Uterus (tissue), 4 donors: ENCODE measurements around the gene CCDC85B. TPM values are rescaled to one million over a fixed set of nuclear protein-coding genes. Genes with fewer than 3 reads are reported as not detected.

Source experiments
- DNase-seq, 2 donors: peaks; one replicate each; pipeline ENCODE4 v3.0.0-alpha.2; 2019 to 2020
- H3K27ac ChIP-seq, 2 donors: fragments of 200-600 bp; sonication (generic); 1 replicate in 1 of 2; 2 replicates in 1 of 2; pipeline ENCODE4 v1.5.1; 2016 to 2018
- H3K27me3 ChIP-seq, 2 donors: fragments of 200-600 bp; sonication (generic); one replicate each; pipeline ENCODE4 v1.5.1; 2018 to 2019; ENCODE audit warnings: control low read depth in 1 of 2
- H3K36me3 ChIP-seq, 2 donors: fragments of 200-600 bp; sonication (generic); one replicate each; pipeline ENCODE4 v1.5.1; 2019; ENCODE audit warnings: control low read depth in 1 of 2
- H3K4me1 ChIP-seq, 2 donors: fragments of 200-600 bp; sonication (generic); one replicate each; pipeline ENCODE4 v1.5.1; 2018 to 2019; ENCODE audit warnings: control low read depth in 1 of 2
- H3K4me3 ChIP-seq, 2 donors: fragments of 200-600 bp; sonication (generic); 1 replicate in 1 of 2; 2 replicates in 1 of 2; pipeline ENCODE4 v1.5.1; 2018 to 2019; ENCODE audit warnings: mild to moderate bottlenecking in 1 of 2
- H3K9me3 ChIP-seq, 2 donors: fragments of 200-600 bp; sonication (generic); one replicate each; pipeline ENCODE4 v1.5.1; 2019; ENCODE audit warnings: control low read depth in 1 of 2
- POLR2A ChIP-seq, 2 donors: fragments of 450-650 bp; IDR thresholded peaks; one replicate each; pipeline ENCODE4 v1.6.1; 2016; ENCODE audit warnings: antibody characterized with exemption in 2 of 2, mild to moderate bottlenecking in 1 of 2, moderate library complexity in 1 of 2
- intact Hi-C: fragments of 100-400 bp; cut with DNase I; formaldehyde crosslinking; loops from one replicate; pipeline ENCODE4 v1.15.1; 2023; ENCODE audit warnings: low total_unique reads
- total RNA-seq, 4 donors: library from RNA; depleted of rRNA in 3 of 4; stranded (reverse); fragments of >200 nt in 3 of 4; gene quantifications; one replicate each; pipeline versions ENCODE4 v1.1.0 to v1.2.4, GENCODE V29; 2014 to 2023
- TF ChIP-seq, protein P1 (sequence below), 4 experiments: fragments of 200-600 bp in 2 of 4; fragments of 450-650 bp in 2 of 4; sonication (generic) in 2 of 4; IDR thresholded peaks; one replicate each; pipeline ENCODE4 v1.5.1; 2016 to 2019; ENCODE audit warnings: antibody characterized with exemption in 4 of 4, mild to moderate bottlenecking in 2 of 4, moderate library complexity in 1 of 4
- donor health status: DM: yes; HTN: yes; CAD: no.

Gene CCDC85B
- total RNA-seq, 4 donors from 2014 or later = 22.3 to 141 (median 54.5) TPM

DNA sequence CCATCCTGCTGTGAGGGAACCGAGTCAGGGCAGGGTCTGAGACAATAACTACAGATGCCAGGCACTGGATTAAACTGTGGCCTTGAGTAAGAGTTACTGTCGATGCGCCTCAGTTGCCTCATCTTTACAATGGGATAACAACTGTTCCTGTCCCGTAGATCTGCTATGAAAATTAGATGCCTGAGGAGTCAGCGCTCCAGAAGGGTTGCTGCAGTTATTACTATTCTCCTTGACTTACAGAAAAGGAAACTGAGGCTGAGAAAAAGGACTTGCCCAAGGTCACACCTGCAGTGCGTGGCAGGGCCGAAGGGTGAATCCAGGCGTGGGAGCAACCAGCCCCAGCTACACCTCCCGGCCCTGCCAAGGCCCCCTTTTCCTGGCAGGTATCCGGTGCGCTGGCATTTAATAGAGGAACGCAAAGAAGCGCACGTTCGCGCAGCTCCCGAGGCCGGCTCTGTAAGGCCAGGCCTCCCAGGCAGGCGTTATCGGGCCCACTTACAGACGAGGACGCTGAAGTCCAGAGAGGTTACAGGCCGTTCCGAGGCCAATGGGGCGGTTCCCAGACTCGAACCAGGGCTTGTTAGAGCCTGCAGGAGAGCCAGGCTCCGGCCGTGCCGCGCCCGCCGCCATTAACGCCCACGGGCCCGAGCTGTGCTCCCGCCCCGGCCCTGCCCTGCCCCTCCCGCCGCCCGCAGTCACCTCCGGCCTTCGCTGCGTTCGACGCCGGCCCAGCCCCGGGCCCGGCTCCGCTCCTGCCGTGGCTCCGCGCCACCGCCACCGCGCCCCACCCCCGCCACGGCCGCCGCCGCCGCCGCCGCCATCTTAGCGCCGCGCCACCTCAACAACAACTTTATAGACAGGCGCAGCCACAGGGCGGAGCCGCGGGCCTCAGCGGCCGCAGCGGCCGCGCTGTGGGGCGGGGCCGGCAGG lies 28.0 kb downstream of the CCDC85B start, which contains the start of gene C11orf68:
TSS of gene C11orf68 (minus strand) at position 852 of the 930 bp plus-strand sequence. CDS start at position 821, 31 bp downstream.
- intact Hi-C loops = no loop called here
- H3K27me3 ChIP-seq = no peaks in the 10 kb centered on the region
- peak in 1 of 2 donors; percentile 56 for DNase-seq
- H3K27ac ChIP-seq = peak within 1 kb of the TSS; percentile 94 to 97
- H3K4me3 ChIP-seq = peak within 1 kb of the TSS; percentile 90 to 98
- TF ChIP-seq POLR2A (IDR thresholded peaks at IDR 0.05) = peak; percentile 61 to 83
- TF ChIP-seq, protein P1, sequence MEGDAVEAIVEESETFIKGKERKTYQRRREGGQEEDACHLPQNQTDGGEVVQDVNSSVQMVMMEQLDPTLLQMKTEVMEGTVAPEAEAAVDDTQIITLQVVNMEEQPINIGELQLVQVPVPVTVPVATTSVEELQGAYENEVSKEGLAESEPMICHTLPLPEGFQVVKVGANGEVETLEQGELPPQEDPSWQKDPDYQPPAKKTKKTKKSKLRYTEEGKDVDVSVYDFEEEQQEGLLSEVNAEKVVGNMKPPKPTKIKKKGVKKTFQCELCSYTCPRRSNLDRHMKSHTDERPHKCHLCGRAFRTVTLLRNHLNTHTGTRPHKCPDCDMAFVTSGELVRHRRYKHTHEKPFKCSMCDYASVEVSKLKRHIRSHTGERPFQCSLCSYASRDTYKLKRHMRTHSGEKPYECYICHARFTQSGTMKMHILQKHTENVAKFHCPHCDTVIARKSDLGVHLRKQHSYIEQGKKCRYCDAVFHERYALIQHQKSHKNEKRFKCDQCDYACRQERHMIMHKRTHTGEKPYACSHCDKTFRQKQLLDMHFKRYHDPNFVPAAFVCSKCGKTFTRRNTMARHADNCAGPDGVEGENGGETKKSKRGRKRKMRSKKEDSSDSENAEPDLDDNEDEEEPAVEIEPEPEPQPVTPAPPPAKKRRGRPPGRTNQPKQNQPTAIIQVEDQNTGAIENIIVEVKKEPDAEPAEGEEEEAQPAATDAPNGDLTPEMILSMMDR (IDR thresholded peaks at IDR 0.05) = no peak
- H3K36me3 ChIP-seq = no peaks in the 10 kb centered on the region
- H3K4me1 ChIP-seq = peaks cover 23 to 39% of the 10 kb centered on the region in 2 donors
- H3K9me3 ChIP-seq = no peaks in the 10 kb centered on the region

DNA sequence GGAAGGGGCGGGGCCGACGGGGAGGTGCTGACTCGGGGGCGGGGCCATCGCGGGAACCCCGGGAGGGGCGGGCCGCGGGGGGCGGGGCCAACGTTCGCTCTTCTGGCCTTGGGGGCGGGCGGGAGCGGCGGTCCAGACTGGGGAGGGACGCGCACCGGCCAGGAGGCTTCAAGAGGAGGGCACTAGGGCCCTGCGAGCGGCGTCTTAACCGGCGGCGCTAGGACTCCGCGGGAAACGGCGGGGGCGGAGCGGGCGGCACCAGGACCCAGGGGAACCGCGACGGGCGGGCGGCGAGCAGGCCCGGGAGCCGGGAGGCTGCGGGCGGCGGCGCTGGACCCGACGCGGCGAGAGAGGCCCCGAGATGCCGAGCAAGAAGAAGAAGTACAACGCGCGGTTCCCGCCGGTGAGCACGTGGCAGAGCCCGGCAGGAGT lies 28.7 kb downstream of the CCDC85B start, which contains the start of gene DRAP1:
TSS of gene DRAP1 (plus strand) at position 286 of the 432 bp plus-strand sequence. CDS start at position 362, 76 bp downstream.
- Histone ChIP-seq H3K9me3 (no peaks in the 10 kb centered on the region), H3K4me3 (peak within 1 kb of the TSS; percentile 90 to 98), H3K4me1 (peaks cover 23 to 39% of the 10 kb centered on the region in 2 donors), H3K27me3 (no peaks in the 10 kb centered on the region), H3K27ac (peak within 1 kb of the TSS; percentile 94 to 97), H3K36me3 (no peaks in the 10 kb centered on the region)
- peak; percentile 66 to 71 for TF ChIP-seq POLR2A (IDR thresholded peaks at IDR 0.05)
- TF ChIP-seq, protein P1 (IDR thresholded peaks at IDR 0.05) = peak in 2 of 4 experiments; percentile 57 to 58
- intact Hi-C loops = no loop called here
- DNase-seq = peak; percentile 98 to 99

- peak overlapping the region; percentile 82 to 94 for H3K27ac ChIP-seq
- no peaks in the 10 kb centered on the region for H3K27me3 ChIP-seq
- no peaks in the 10 kb centered on the region for H3K9me3 ChIP-seq
- no peaks in the 10 kb centered on the region for H3K36me3 ChIP-seq
- H3K4me1 ChIP-seq = peaks cover 23 to 39% of the 10 kb centered on the region in 2 donors
- peak in 1 of 2 donors; percentile 60 for DNase-seq
- intact Hi-C loops = no loop called here
- peak overlapping the region; percentile 73 to 97 for H3K4me3 ChIP-seq
- TF ChIP-seq, protein P1 (IDR thresholded peaks at IDR 0.05) = no peak
- TF ChIP-seq POLR2A (IDR thresholded peaks at IDR 0.05) = no peak
These were observed 29.3 kb downstream of the CCDC85B start for GRCh38 chr11:65919573-65920371.

DNA sequence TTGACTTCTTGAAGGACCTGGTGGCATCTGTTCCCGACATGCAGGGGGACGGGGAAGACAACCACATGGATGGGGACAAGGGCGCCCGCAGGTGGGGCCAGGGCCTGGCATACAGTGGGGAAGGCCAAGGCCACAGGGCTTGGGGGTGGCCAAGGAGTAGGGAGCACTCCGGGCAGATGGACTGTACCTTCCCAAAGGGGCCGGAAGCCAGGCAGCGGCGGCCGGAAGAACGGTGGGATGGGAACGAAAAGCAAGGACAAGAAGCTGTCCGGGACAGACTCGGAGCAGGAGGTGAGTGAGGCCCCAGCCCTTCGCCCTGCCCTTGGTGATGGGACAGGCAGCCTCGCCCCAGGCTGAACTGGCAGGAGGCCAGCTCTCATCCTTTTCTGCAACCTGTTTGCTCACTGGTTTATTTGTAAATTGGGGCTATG lies 29.9 kb downstream of the CCDC85B start:
- H3K9me3 ChIP-seq = no peaks in the 10 kb centered on the region
- H3K27ac ChIP-seq = peak overlapping the region; percentile 82 to 94
- DNase-seq = peak; percentile 35
- intact Hi-C loops = no loop called here
- TF ChIP-seq, protein P1 (IDR thresholded peaks at IDR 0.05) = no peak
- TF ChIP-seq POLR2A (IDR thresholded peaks at IDR 0.05) = no peak
- H3K4me3 ChIP-seq = peak overlapping the region; percentile 73 to 97
- H3K36me3 ChIP-seq = no peaks in the 10 kb centered on the region
- no peaks in the 10 kb centered on the region for H3K27me3 ChIP-seq
- H3K4me1 ChIP-seq = peaks cover 23 to 37% of the 10 kb centered on the region in 2 donors
